GM10847 (cell line): ENCODE data around the gene ZNF503.

ENCODE experiments used
- POLR2A ChIP-seq: IDR thresholded peaks from 2 replicates; pipeline ENCODE4 v1.6.1; 2011; ENCODE audit not compliant: insufficient read length; ENCODE audit errors: extremely low read depth

ZNF503 gene

DNA sequence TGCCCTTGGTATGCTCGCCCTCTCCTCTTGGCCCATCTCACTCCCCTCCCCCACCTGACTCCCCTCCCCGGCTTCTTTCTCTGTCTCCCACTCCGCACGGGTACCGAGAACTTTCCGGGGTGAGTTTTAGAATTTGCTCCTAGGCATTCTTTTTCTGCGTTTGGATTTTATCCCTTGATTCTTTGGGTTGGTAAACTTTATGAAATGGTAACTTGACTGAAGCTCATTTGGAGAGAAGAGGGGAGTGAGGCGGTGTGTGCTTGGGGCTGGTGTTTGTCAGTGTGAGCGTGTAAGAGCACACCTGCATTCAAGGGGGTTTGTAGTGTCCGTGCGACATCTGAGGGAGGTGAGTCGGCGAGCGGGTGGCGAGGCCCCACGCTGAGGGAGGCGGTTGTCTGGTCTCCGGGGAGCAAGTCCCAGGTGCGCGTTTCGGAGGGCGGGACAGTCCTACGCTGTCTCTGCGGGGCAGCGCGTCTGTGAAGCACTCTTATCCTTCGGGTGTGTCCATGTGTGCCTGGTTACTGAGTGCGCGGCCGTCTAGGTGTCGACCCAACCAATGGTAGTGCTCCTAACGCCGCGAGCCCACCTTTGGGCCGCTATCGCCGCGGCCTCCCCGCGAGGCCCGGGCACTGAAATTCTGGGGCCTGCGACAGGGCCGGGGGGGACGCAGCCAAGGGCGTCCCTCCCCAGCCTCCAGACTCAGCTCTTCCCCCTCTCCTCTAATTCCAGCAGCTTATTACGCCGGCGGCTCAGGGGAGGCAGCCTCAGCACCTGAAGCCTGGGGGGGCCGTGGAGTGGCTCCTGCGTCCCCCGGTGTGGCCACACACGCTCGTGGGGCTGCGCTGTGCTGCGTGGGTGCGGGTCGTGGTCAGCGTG is 2.6 kb upstream of the ZNF503 start:
- TF ChIP-seq POLR2A, result no peak

DNA sequence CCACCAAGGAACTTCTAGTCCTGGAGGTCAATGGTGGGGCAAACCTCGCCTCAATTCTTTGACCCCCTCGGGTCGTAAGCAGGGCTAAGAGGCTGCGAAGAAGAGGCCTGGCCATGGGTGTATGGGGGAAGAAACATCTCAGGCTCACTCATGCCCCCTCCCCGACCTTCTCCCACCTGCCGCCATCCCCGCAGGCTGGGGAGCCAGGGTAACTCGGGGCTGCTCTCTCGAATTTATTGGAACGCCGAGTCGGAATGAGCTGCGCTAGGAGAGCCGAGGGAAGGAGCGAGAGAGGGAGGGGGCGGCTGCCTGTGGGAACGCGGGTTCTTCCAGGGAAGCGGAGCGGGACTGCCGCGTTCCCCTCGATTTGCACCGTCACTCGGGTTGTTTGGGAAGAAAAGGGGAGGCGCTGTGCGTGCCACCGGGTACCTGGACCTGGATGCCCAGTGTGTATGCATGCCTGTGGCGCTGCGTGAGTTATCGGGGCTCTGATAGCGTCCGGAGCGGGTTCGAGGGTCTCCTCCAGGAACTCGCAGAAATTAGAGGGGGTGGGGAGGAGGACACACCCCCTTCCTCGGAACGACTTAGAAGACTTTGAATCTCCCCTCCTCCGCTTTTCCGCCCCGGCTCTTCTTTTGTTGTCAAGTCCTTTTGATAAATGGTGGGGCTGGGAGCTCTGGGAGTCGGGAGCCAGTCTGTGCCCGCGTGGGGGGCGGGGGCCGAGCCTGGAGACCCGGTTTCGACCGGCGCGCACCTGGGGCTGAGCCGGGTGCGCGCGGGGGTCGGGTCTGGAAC is 1.8 kb upstream of the ZNF503 start:
- TF ChIP-seq POLR2A, result no peak

DNA sequence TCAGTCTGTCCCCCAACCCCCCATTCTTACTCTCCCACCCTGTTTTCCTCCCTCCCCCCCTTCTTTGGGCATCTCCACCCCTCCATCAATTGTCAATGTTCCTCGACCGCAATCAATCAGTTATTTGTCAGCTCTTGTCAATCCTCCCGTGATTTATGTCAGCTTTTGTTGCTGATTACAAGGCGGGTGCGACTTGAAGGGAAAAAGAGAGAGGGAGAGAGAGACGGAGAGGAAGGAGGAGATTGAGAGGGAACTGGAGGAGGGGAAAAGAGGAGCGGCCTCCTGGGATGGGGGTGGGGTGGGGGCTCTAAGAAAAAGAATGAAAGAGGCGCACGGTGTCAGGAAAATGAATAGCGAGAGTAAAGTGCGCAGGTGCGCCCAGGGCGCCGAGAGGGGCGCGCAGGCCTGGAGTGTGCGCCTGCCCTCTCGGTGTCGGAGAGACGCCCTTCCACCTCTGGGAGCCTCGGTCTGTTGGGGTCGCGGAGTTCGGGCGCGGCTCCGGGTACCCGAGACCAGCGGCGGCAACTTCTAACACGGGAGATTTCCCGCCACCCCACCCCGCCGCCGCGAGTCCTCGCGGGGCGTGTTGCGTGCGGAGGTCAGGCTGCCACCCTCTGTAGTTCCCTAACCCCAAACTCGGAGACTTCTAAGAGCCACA is 1.1 kb upstream of the ZNF503 start:
- no peak for TF ChIP-seq POLR2A

DNA sequence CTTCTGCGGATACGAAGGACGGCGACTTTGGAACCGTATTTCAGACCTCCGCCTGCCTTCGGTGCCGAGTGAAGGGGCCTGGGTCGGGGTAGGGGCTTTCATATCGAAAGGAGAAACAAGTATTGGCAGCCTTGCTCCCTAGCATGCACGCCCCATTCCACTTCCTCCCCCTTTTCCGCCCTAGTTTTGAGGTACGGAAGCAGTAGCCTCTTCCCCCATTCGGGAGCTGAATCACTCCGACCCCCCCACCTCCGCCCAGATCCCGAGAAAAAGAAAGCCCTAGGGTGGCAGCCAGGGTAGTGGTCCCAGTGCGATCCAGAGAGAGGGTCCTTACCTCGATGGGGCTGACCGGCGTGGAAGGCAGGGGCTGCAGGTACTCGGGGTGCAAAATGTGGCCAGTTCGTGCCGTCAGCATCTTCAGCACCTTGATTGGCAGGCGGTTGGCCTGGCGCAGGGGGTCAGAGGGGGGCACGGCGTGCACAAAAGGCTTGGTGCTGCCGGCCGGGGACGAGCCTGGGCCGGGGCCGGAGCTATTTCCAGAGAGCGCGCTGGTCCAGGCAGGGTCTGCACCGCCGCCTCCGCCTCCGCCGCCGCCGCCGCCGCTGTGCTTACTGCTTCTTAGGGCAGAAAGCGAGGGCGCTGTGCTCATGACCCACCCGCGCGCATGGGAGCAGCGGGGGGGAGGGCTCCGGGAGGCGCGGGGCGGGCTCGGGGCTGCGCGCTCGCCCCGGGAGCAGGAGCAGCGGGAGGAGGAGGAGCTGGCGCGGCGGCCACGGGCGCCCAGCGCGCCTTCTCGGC is 594 bp downstream of the ZNF503 start:
- no peak for TF ChIP-seq POLR2A

DNA sequence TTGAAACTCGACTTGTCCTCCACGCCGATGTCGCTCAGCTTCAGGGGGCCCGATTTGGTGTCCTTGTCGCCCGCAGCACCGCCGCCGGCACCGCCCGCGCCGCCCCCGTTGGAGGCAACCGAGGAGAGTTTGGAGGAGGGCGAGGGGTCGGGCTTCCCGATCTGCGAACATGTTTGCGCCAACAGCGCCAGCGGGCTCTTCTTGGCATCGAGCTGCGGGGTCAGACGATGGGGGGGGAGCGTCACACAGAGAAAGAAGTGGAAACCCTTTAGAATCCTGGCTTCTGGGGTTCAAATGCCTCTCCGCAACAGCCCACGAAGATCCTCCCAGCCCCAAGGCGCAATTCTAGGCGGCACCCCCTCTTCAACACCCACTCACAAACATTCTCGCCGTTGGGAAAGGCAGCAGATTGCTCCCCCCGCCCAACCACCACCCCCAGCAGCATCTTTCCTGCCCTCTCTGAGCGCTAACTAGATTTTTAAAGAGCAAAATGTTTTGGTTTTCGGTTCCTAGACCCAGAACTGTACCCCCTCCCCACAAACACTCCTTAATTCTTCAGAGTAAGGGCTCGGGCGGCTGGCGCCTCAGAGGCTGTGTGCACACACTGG is 1.3 kb downstream of the ZNF503 start:
- no peak for TF ChIP-seq POLR2A

DNA sequence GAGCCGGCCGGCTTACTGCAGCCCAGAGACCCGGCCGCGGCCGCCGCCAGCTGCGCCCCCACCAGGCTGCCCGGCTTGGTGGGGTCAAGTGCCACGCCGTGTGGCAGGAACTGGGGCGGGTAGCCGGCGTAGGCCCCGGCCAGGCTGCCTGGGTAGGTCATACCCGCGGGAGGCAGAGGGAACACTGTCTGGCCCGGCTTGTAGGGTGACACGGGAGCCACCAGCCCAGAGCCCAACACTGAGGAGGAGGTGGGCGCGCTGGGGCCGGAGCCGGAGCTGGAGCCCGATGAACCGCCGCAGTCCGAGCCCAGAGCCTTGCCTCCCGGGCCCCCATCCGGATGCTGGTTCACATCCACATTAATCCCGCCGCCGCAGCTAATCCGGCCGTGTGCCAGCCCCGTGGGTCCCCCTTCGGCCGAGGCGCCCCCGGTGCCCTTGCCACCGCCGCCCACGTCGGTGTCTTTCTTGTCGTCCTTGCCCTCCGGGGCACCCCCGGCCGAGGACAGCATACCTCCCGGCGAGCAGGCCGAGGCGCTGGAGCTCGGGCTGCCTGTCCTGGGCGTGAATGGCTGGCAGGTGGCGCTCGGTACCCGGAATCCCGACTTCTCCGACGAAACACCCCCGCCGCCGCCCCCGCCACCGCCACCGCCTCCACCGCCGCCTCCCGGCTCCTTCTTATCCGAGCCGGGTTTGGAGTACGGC is 2.0 kb downstream of the ZNF503 start:
- no peak for TF ChIP-seq POLR2A

DNA sequence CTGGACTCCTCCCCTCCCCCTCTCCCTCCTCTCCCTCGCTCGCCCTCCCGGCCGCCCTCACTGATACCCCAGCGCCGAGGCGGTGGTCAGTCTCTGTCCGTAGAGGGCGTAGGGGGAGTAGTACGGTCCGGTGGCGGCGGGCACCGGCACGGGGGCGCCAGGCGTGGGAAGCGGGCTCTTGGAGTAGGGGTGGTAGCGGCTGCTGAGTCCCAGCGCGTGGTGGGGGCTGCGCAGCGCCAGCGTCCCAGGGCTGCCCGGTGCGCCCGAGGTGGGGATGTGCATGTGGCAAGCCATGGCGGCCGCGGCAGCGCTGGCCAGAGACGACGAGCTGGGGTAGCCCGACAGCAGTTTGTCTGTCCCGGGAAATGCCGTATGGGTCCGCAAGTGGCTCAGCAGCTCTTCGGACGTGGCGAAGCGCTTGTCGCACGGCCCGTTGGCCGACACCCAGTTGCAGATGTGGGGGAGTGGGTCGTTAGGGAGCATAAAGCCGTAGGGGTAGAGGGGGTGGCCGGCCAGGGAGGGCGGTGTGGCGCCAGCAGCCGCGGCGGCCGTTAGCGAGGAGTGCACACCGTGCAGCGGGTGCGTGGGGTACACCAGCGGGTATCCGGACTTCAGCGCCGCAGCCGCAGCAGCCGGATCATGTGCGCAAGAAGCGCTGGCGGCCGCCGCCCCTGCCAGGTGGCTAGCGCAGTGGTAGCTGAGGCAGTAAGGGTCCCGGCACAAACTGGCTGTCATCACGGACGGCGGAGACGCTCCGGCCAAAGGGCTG is 2.7 kb downstream of the ZNF503 start:
- no peak for TF ChIP-seq POLR2A

DNA sequence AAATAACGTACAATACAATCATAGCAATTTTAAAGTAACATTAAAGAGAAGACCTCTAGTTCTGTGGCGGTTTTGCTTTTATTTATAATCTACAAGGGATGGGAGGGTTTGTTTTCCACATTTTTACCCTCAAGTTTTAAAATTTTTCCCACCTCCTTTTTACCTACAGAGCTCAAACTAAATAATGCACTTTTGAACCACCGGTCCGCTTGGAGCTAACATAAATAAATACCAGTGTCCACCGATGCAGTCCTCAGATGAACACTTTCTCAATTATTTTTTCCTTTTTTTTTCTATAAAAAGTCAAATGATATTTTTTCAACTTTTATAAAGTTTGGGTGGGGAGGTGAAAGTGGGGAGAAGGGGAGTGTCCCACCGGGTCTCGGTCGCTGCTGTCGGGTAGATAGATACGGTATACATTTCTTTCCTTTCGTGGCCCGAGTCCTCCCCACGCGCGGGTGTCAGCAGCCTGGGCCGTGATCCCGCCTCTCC is 3.3 kb downstream of the ZNF503 start:
- TF ChIP-seq POLR2A, result no peak

DNA sequence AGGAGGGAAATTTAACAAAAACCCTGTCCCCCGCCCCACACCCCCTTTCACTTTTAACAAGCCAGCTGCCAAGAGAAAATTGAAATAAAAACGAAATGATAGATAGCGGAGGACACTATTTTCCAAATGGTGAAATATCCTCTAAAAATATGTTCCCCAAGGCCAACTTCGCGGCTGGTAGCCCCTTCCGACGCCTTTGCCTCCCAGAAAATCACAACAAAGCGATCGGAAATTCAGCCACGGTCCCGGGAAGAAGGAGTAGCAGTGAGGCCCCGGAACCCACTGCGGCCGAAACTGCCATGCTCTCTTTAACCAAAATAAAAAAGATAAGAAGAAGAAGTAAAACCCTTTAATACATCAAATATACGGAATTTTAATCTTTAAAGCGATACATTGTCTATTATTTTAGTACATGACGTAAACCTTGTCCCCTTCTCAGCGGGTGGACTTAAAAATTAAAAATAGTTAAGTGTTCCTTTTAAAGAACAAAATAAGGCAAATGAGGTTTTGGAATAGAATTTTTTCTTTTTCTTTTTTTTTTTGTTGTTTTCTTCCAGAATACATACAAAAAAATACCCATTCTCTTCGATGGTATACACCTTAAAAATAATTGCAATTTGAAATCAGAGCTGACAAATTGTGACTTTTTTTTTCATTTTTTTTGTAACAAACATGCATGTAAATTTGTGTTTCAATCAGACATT is 3.9 kb downstream of the ZNF503 start:
- TF ChIP-seq POLR2A, result no peak

DNA sequence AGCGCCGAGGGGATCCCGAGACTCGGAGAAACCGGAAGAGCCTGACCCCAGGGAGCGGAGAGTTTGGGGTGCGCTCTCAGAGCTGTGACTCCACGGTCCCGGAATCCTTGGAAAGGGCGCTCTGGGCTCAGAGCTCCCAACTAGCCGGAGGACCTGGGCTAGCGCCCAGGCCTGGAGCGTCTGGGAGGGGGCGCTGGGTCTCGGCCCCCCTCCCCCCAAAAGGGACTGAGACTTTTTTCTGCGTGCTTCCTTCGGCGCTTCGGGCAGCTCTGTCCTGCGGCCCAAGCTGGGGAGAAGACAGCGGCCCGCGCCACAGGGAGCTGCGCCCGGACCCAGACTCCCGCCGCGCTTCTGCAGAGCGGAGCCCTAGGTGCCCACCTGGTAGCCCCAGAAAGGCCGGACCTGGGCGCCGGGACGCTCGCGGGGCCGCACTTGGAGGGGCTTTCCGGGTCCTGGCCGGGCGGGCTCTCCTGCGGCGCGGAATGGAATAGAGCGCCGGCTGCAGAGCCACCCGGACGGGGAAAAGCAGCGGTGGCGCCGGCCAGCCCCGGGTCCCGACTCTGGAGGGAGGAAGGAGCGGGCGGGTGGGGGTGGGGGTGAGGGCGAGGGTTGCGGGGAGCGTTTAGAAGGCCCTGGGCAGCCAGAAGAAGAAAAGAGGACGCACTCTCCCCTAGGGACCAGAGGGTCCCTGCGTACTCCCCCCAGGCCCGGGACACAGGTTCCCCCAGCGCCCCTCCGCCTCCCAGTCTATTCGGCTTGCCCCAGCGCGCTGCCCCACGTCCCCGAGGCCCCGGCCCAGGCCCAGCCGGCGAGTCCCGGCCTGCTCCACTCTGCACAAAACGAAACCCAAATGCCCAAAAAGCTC is 4.7 kb downstream of the ZNF503 start:
- TF ChIP-seq POLR2A, result no peak

DNA sequence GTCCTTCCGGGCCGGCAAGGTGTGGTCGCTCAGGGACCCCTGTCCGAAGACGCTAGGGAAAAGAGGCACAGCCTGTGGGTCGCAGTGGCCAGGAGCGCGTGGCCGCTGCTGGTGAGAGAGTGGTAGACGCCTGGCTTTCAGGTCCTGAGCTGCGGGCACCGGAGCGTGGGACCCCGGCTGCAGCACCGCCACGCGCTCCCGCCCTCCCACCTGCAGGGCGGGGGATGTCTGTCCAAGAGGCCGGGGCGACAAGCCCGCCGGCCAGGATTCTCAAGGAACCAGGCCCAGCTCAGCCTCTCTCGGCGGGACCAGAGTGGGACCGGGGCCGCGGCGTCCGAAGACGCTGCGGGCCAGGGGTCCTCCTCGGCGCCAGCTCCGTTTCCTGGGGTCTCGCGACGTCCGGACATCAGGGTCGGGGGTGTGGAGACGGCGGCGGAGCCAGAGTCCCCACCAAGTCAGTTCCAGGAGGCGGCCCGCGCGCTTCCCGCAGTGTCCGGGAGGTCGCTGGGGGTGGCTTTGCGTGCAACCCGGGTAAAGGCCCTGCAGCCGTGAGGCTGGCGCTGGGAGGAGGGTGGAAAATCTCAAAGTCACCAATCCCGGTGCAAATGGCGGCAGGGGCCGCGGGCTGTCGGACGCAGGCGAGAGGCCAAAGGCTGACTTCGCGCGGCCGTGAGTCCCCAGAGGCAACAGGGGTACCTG is 5.5 kb downstream of the ZNF503 start:
- no peak for TF ChIP-seq POLR2A
